Aorta (tissue), 4 donors: Measurements from ENCODE around the gene NUP85. TPM values are rescaled to one million over a fixed set of nuclear protein-coding genes. Genes with fewer than 3 reads are reported as not detected.

Experiments
- polyA plus RNA-seq, 2 donors: library from polyadenylated mRNA; stranded (reverse); fragments of 200-250 nt; gene quantifications; one replicate each; pipeline ENCODE4 v1.2.3, GENCODE V29; 2013
- total RNA-seq, 2 donors: library from RNA; stranded (reverse); fragmentation: NEBNext Ultra II Directional; extraction: Animal tissue kit (Norgen Biotek cat#: 25700); gene quantifications; one replicate each; pipeline ENCODE4 v1.2.1, GENCODE V29; 2021
- donor health status: healthy with polysubstance abuse.
- donor health status: Bipolar disorder and iron deficiency.
- donor health status: DM: no; HTN: no; CAD: no.
- donor health status: DM: yes; HTN: yes; CAD: no.

Gene NUP85
- total and polyA plus RNA-seq, 4 donors: 17.2 to 99.5 (median 73.6) TPM

Other genes with a start within 250 kb of the NUP85 start
- 10 to 100 TPM; 10.7 to 32.6 TPM for gene HID1, start 232.9 kb upstream of the NUP85 start, total RNA-seq
- gene HID1, start 232.9 kb upstream of the NUP85 start, polyA plus RNA-seq: 1 to 10 TPM; 6.1 to 7.8 TPM
- gene CDR2L, start 218.0 kb upstream of the NUP85 start, total RNA-seq: 10 to 100 TPM; 20.2 to 23.6 TPM
- gene CDR2L, start 218.0 kb upstream of the NUP85 start, polyA plus RNA-seq: 1 to 10 TPM; 5.8 to 7.4 TPM
- gene MRPL58, start 193.0 kb upstream of the NUP85 start, total RNA-seq: 10 to 100 TPM; 16.6 to 17.4 TPM
- 10 to 100 TPM; 25.2 to 31.2 TPM for gene MRPL58, start 193.0 kb upstream of the NUP85 start, polyA plus RNA-seq
- 100 to 1,000 TPM; 136 to 149 TPM for gene ATP5PD, start 158.7 kb upstream of the NUP85 start, total RNA-seq
- gene ATP5PD, start 158.7 kb upstream of the NUP85 start, polyA plus RNA-seq: 100 to 1,000 TPM; 349 to 520 TPM
- gene KCTD2, start 158.5 kb upstream of the NUP85 start, total RNA-seq: 10 to 100 TPM; 21.4 to 26.4 TPM
- gene KCTD2, start 158.5 kb upstream of the NUP85 start, polyA plus RNA-seq: 10 to 100 TPM; 13.9 to 14.9 TPM
- gene SLC16A5, start 117.7 kb upstream of the NUP85 start, total RNA-seq: 10 to 100 TPM in 1 of 2 donors, 1 to 10 TPM in 1; 5.6 to 11.4 TPM
- gene SLC16A5, start 117.7 kb upstream of the NUP85 start, polyA plus RNA-seq: 1 to 10 TPM; 7.8 to 7.9 TPM
- gene ARMC7, start 95.7 kb upstream of the NUP85 start, total RNA-seq: 10 to 100 TPM in 1 of 2 donors, 1 to 10 TPM in 1; 8.7 to 19.4 TPM
- 1 to 10 TPM; 4.9 to 8.6 TPM for gene ARMC7, start 95.7 kb upstream of the NUP85 start, polyA plus RNA-seq
- gene NT5C, start 73.9 kb upstream of the NUP85 start, total RNA-seq: 10 to 100 TPM; 24.7 to 29.6 TPM
- gene NT5C, start 73.9 kb upstream of the NUP85 start, polyA plus RNA-seq: 10 to 100 TPM; 28.7 to 93.0 TPM
- gene JPT1, start 51.2 kb upstream of the NUP85 start, total RNA-seq: 10 to 100 TPM; 16.0 to 18.3 TPM
- gene JPT1, start 51.2 kb upstream of the NUP85 start, polyA plus RNA-seq: 100 to 1,000 TPM in 1 of 2 donors, 10 to 100 TPM in 1; 10.8 to 144 TPM
- gene SUMO2, start 22.7 kb upstream of the NUP85 start, total RNA-seq: 100 to 1,000 TPM; 262 to 280 TPM
- gene SUMO2, start 22.7 kb upstream of the NUP85 start, polyA plus RNA-seq: 100 to 1,000 TPM in 1 of 2 donors, 10 to 100 TPM in 1; 96.2 to 113 TPM
- 10 to 100 TPM; 38.9 to 51.0 TPM for gene GGA3, start 55.9 kb downstream of the NUP85 start, total RNA-seq
- gene GGA3, start 55.9 kb downstream of the NUP85 start, polyA plus RNA-seq: 10 to 100 TPM in 1 of 2 donors, 1 to 10 TPM in 1; 5.6 to 30.8 TPM
- 10 to 100 TPM; 24.6 to 26.6 TPM for gene MRPS7, start 56.2 kb downstream of the NUP85 start, total RNA-seq
- 10 to 100 TPM; 37.9 to 38.8 TPM for gene MRPS7, start 56.2 kb downstream of the NUP85 start, polyA plus RNA-seq
- 10 to 100 TPM; 26.2 to 27.4 TPM for gene MIF4GD, start 65.6 kb downstream of the NUP85 start, total RNA-seq
- gene MIF4GD, start 65.6 kb downstream of the NUP85 start, polyA plus RNA-seq: 10 to 100 TPM; 27.7 to 33.0 TPM
- gene SLC25A19, start 83.8 kb downstream of the NUP85 start, total RNA-seq: 10 to 100 TPM in 1 of 2 donors, 1 to 10 TPM in 1; 8.0 to 15.7 TPM
- 1 to 10 TPM; 5.0 to 7.8 TPM for gene SLC25A19, start 83.8 kb downstream of the NUP85 start, polyA plus RNA-seq
- 100 to 1,000 TPM in 1 of 2 donors, 10 to 100 TPM in 1; 96.8 to 106 TPM for gene GRB2, start 200.0 kb downstream of the NUP85 start, total RNA-seq
- gene GRB2, start 200.0 kb downstream of the NUP85 start, polyA plus RNA-seq: 10 to 100 TPM; 36.6 to 38.2 TPM